Raji (cell line): Measurements from ENCODE around the gene FOXL2.

ENCODE experiments used
- POLR2A ChIP-seq: IDR thresholded peaks from 2 replicates; pipeline ENCODE4 v1.6.1; 2011; ENCODE audit warnings: low read depth, low read length, control low read depth; ENCODE audit not compliant: insufficient read depth

Gene FOXL2

GRCh38 chr3:138946663-138947494 lies at the start of gene FOXL2, which contains the start of gene FOXL2NB:
TSS of gene FOXL2 (minus strand) at chr3:138947137. CDS start at chr3:138946722, 415 bp downstream.
TSS of gene FOXL2NB (plus strand) at chr3:138947217. CDS start at chr3:138947365, 148 bp downstream.
- no peak for TF ChIP-seq POLR2A

GRCh38 chr3:138995706-138996105 lies 48.8 kb upstream of the FOXL2 start:
- no peak for TF ChIP-seq POLR2A

GRCh38 chr3:138987181-138987580 lies 40.2 kb upstream of the FOXL2 start:
- no peak for TF ChIP-seq POLR2A

GRCh38 chr3:138985932-138986331 lies 39.0 kb upstream of the FOXL2 start:
- no peak for TF ChIP-seq POLR2A

GRCh38 chr3:138984816-138985215 lies 37.9 kb upstream of the FOXL2 start:
- no peak for TF ChIP-seq POLR2A

GRCh38 chr3:138976047-138976446 lies 29.1 kb upstream of the FOXL2 start:
- TF ChIP-seq POLR2A, result no peak

GRCh38 chr3:138975351-138975750 lies 28.4 kb upstream of the FOXL2 start:
- no peak for TF ChIP-seq POLR2A

GRCh38 chr3:138974462-138974861 lies 27.5 kb upstream of the FOXL2 start:
- no peak for TF ChIP-seq POLR2A

GRCh38 chr3:138972941-138973340 lies 26.0 kb upstream of the FOXL2 start:
- TF ChIP-seq POLR2A, result no peak

- no peak for TF ChIP-seq POLR2A
These were observed 24.9 kb upstream of the FOXL2 start for GRCh38 chr3:138971766-138972320.

GRCh38 chr3:138964923-138965322 lies 18.0 kb upstream of the FOXL2 start:
- TF ChIP-seq POLR2A, result no peak

GRCh38 chr3:138964264-138964663 lies 17.3 kb upstream of the FOXL2 start:
- no peak for TF ChIP-seq POLR2A

- no peak for TF ChIP-seq POLR2A
These were observed 16.1 kb upstream of the FOXL2 start for GRCh38 chr3:138962854-138963560.

GRCh38 chr3:138960417-138960852 lies 13.5 kb upstream of the FOXL2 start:
- no peak for TF ChIP-seq POLR2A

- no peak for TF ChIP-seq POLR2A
These were observed 3.8 kb upstream of the FOXL2 start for GRCh38 chr3:138950701-138951100.
